ENCODE data around the gene GALNT16. TPM values are rescaled to one million over a fixed set of nuclear protein-coding genes. Genes with fewer than 3 reads are reported as not detected.
A peak's percentile ranks its signal among the peaks of the same experiment; 100 is the strongest.

Gene GALNT16
- total RNA-seq, 1 donor from 2014 or later: 12.4 TPM

DNA sequence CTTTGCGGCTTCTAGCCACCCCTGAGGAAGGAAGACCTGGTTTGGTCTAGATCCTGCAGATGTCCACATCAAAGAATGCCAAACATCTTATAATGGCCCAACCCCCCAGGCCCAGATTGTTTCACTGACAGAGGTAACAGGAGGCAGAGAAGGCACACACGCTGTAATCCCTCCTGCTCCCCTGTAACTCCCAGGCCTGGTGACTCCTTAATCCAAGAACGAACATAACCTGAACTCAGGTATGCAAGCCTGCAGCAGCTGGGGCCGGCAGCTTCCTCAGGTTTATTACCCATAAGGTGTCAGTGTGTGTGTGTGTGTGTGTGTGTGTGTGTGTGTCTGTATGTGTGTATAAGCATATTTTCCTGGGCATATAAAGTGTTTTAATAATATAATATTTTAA, 85.4 kb downstream of the GALNT16 start:
- Mint-ChIP-seq H3K36me3 (no peaks in the 10 kb centered on the region), H3K27me3 (peaks cover 4% of the 10 kb centered on the region), H3K27ac (no peak overlapping the region), H3K9me3 (no peaks in the 10 kb centered on the region), H3K4me1 (ENCODE audit: unreplicated experiment) (no peaks in the 10 kb centered on the region), H3K4me3 (no peak overlapping the region)
- DNase-seq (ENCODE audit: extremely low spot score, unreplicated experiment): no peak
- TF ChIP-seq, protein P1, sequence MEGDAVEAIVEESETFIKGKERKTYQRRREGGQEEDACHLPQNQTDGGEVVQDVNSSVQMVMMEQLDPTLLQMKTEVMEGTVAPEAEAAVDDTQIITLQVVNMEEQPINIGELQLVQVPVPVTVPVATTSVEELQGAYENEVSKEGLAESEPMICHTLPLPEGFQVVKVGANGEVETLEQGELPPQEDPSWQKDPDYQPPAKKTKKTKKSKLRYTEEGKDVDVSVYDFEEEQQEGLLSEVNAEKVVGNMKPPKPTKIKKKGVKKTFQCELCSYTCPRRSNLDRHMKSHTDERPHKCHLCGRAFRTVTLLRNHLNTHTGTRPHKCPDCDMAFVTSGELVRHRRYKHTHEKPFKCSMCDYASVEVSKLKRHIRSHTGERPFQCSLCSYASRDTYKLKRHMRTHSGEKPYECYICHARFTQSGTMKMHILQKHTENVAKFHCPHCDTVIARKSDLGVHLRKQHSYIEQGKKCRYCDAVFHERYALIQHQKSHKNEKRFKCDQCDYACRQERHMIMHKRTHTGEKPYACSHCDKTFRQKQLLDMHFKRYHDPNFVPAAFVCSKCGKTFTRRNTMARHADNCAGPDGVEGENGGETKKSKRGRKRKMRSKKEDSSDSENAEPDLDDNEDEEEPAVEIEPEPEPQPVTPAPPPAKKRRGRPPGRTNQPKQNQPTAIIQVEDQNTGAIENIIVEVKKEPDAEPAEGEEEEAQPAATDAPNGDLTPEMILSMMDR (conservative IDR thresholded peaks at IDR 0.05): no peak

DNA sequence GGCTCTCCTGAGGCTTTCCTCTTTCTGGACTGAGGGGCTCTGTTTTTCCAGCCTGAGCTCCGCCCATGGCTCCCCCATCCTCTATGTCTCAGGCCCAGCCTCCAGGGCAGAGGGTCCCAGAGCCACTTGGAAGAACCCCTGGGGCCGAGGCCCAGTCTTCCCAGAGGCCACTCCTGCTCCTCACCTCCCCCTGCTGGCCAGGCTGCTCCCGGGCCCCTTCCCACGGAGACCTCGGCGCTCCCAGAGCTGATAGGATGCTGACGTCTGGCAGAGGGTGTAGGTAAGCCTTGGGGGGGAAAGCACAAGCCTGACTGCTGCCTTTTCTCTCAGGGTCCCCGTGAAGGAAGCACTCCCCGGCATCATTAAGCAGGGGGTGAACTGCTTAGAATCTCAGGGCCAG, 86.8 kb downstream of the GALNT16 start:
- H3K27me3 Mint-ChIP-seq: peaks cover 4% of the 10 kb centered on the region
- H3K4me1 Mint-ChIP-seq (ENCODE audit: unreplicated experiment): peaks cover 4% of the 10 kb centered on the region
- TF ChIP-seq, protein P1 (conservative IDR thresholded peaks at IDR 0.05): peak; percentile 71
- H3K4me3 Mint-ChIP-seq: no peak overlapping the region
- H3K9me3 Mint-ChIP-seq: no peaks in the 10 kb centered on the region
- no peak overlapping the region for H3K27ac Mint-ChIP-seq
- no peak for DNase-seq (ENCODE audit: extremely low spot score, unreplicated experiment)
- H3K36me3 Mint-ChIP-seq: no peaks in the 10 kb centered on the region

DNA sequence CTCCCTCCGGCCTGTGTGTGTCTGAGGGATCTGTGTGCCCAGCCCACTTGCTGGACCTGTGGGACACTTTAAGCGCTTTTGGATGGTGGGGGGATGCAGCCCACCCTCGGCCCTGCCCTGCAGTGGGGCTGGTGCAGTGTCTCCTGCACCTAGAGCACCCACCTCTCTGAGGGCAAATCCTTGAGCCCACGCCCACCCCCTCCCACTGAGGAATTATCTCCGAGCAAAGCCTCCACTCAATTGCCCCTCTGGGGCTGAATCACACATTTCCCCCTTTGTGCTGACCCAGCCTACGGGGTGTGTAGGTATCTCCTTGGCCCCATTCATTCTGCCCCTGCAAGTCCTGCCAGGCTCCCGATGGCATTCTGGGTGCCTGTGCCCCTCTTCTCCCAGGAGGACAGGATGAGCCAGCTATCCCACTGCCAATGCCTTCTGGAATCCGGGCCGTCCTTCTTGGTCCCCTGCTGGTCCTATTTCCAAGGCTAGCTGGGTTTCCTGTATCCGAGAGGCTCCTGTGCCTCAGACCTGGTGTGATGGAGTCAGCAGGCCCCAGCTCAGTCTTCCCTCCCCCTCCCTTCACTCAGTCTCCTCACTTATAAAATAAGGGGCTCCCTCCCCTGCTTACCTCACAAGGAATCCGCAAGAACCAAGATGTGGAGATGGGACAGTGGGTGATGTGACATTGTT, 89.3 kb downstream of the GALNT16 start:
- H3K4me3 Mint-ChIP-seq: no peak overlapping the region
- H3K27me3 Mint-ChIP-seq: peaks cover 4% of the 10 kb centered on the region
- H3K4me1 Mint-ChIP-seq (ENCODE audit: unreplicated experiment): peaks cover 5% of the 10 kb centered on the region
- TF ChIP-seq, protein P1 (conservative IDR thresholded peaks at IDR 0.05): no peak
- no peaks in the 10 kb centered on the region for H3K9me3 Mint-ChIP-seq
- no peaks in the 10 kb centered on the region for H3K36me3 Mint-ChIP-seq
- no peak overlapping the region for H3K27ac Mint-ChIP-seq
- DNase-seq (ENCODE audit: extremely low spot score, unreplicated experiment): no peak

DNA sequence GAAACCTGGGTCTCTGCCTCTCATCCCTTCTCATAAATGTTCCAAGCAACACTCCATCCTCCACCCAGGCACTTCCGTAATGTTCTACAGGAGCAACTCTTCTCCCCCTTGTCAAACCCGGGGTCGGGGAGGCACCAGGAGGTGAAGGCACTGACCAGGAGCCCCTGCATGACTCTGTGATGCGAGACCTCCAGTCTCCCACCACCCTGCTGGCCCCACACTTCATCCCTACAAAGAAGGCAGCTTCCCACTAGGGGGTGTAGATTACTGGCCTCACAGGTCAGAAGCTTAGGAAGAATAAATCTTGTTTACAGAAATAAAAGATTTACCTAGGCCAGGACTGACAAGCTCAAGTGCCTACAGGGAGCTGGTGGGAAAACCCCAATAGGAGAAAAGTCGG, 90.9 kb downstream of the GALNT16 start:
- TF ChIP-seq, protein P1 (conservative IDR thresholded peaks at IDR 0.05): no peak
- H3K27ac Mint-ChIP-seq: no peak overlapping the region
- no peaks in the 10 kb centered on the region for H3K36me3 Mint-ChIP-seq
- H3K4me1 Mint-ChIP-seq (ENCODE audit: unreplicated experiment): peaks cover 11% of the 10 kb centered on the region
- DNase-seq (ENCODE audit: extremely low spot score, unreplicated experiment): no peak
- H3K4me3 Mint-ChIP-seq: no peak overlapping the region
- H3K9me3 Mint-ChIP-seq: no peaks in the 10 kb centered on the region
- H3K27me3 Mint-ChIP-seq: peaks cover 4% of the 10 kb centered on the region

DNA sequence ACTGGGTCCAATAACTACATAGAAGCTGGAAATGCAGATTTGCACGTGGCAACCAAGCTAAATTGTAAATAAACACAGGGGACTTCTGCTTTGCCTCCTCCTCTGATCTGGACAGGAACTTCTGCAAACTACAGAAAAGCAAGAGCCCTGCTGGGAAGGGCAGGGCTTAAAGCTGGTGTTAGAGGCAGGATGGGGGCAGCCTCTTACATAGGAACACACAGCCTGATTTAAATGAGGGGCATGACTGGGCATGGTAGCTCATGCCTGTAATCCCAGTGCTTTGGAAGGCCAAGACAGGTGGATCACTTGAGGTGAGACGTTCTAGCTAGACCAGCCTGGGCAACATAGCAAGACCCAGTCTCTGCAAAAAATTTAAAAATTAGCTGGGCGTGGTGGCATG, 91.4 kb downstream of the GALNT16 start:
- Mint-ChIP-seq H3K27me3 (peaks cover 4% of the 10 kb centered on the region), H3K9me3 (no peaks in the 10 kb centered on the region), H3K4me1 (ENCODE audit: unreplicated experiment) (peaks cover 11% of the 10 kb centered on the region), H3K4me3 (no peak overlapping the region), H3K27ac (no peak overlapping the region), H3K36me3 (no peaks in the 10 kb centered on the region)
- DNase-seq (ENCODE audit: extremely low spot score, unreplicated experiment): no peak
- TF ChIP-seq, protein P1 (conservative IDR thresholded peaks at IDR 0.05): no peak
